ENCODE data around the gene TSPAN8.

GRCh38 chr12:71187379-71187778 is 29.6 kb upstream of the TSPAN8 start:
- TF ChIP-seq CTCF (IDR thresholded peaks at IDR 0.05) (no peak), POLR2A (IDR thresholded peaks at IDR 0.05) (no peak)

Data from heart left ventricle (tissue), 13 donors.